Stimulated activated CD8-positive, alpha-beta memory T cell treated with anti-CD3 and anti-CD28 coated beads, Interleukin-15, amount 100 ng/mL, for 1 hour (primary cell): ENCODE results near the gene STK17A.
"Not testable (repeated sequence)": the region's sequence is repeated elsewhere in the genome, so short reads cannot be mapped to it uniquely, and the experiment has no call there.

ENCODE experiments used
- DNase-seq: peaks from one replicate; pipeline ENCODE4 v3.0.0-alpha.2; 2020; ENCODE audit warnings: low read depth

STK17A gene

GRCh38 chr7:43596426-43596825, 13.5 kb downstream of the STK17A start:
- DNase-seq: not testable (repeated sequence)

GRCh38 chr7:43600056-43600455, 17.1 kb downstream of the STK17A start:
- no peak for DNase-seq

- no peak for DNase-seq
Observed at GRCh38 chr7:43602256-43602655, 19.3 kb downstream of the STK17A start.

- DNase-seq: no peak
Observed at GRCh38 chr7:43604251-43604650, 21.3 kb downstream of the STK17A start.

GRCh38 chr7:43609097-43609496, 26.2 kb downstream of the STK17A start:
- DNase-seq: no peak

GRCh38 chr7:43612128-43612527, 29.2 kb downstream of the STK17A start:
- no peak for DNase-seq

- DNase-seq: no peak
Observed at GRCh38 chr7:43612599-43613589, 30.0 kb downstream of the STK17A start.

GRCh38 chr7:43615558-43616145, 32.7 kb downstream of the STK17A start:
- DNase-seq: no peak

GRCh38 chr7:43616977-43617376, 34.1 kb downstream of the STK17A start:
- no peak for DNase-seq

GRCh38 chr7:43618073-43618472, 35.2 kb downstream of the STK17A start:
- DNase-seq: no peak

GRCh38 chr7:43619213-43620012, 36.5 kb downstream of the STK17A start:
- DNase-seq: no peak

- no peak for DNase-seq
Observed at GRCh38 chr7:43621729-43622448, 39.0 kb downstream of the STK17A start.

- no peak for DNase-seq
Observed at GRCh38 chr7:43624156-43624555, 41.2 kb downstream of the STK17A start.

- DNase-seq: no peak
Observed at GRCh38 chr7:43625453-43625852, 42.5 kb downstream of the STK17A start.

- no peak for DNase-seq
Observed at GRCh38 chr7:43625980-43626379, 43.1 kb downstream of the STK17A start.

GRCh38 chr7:43626695-43627094, 43.8 kb downstream of the STK17A start:
- DNase-seq: no peak

- DNase-seq: not testable (repeated sequence)
Observed at GRCh38 chr7:43627798-43628197, 44.9 kb downstream of the STK17A start.

GRCh38 chr7:43628431-43628830, 45.5 kb downstream of the STK17A start:
- no peak for DNase-seq

- no peak for DNase-seq
Observed at GRCh38 chr7:43629857-43630256, 46.9 kb downstream of the STK17A start.

- DNase-seq: no peak
Observed at GRCh38 chr7:43630482-43630881, 47.6 kb downstream of the STK17A start.

GRCh38 chr7:43631559-43631958, 48.7 kb downstream of the STK17A start:
- DNase-seq: no peak

GRCh38 chr7:43632746-43633145, 49.8 kb downstream of the STK17A start:
- DNase-seq: no peak
